ENCODE measurements around the gene THAP4. TPM values are rescaled to one million over a fixed set of nuclear protein-coding genes. Genes with fewer than 3 reads are reported as not detected.

Gene THAP4
- total and polyA plus RNA-seq, 2 of the 4 experiments (the other 2 are of a cell fraction): 33.9 to 55.1 TPM

DNA sequence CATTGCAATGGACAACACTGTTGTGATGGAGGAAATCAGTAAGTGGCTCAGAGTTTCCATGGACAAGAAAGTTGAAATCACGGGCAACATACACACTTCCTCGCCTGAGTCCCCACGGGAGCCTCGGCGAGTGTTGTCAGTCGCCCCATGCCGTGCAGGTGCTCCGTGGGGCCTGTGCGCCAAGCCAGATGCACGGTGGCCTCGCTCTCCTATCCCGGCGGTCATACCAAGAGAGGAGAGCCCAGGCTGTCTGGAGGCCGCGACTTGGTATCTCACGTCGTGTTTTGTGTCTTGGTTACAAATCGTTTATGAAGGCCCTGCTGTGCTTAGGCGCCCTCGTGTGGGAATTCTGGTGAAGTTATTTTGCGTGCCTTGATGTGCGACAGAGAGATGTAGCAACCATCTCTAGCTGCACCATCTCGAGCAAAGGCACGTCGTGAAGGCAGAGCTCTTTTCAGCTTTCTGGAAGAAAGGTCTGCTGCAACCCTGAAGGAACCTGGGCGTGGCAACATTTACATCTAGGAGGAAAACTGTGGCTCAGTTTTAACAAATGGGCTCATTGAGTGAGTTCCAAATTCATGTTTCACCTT, 22.3 kb upstream of the THAP4 start:
- Histone ChIP-seq H3K18ac (ENCODE audit: low read depth, low read length) (no peak overlapping the region), H4K91ac (ENCODE audit: insufficient read depth, low read depth, low read length) (no peak overlapping the region), H3K23ac (ENCODE audit: low read depth, low read length) (no peak overlapping the region), H3K4ac (ENCODE audit: low read depth, low read length) (no peak overlapping the region), H3K56ac (ENCODE audit: extremely low read depth, insufficient read depth, low read length) (no peak overlapping the region), H2AFZ (replicated peaks; ENCODE audit: low read length, poor library complexity) (no peak overlapping the region), H4K8ac (ENCODE audit: low read depth in 2 of 2, low read length in 2 of 2) (no peak overlapping the region), H2BK5ac (ENCODE audit: low read depth, low read length, poor library complexity, severe bottlenecking) (no peak overlapping the region), H3K4me3 (ENCODE audit: insufficient read depth, low read depth, low read length) (no peak overlapping the region), H2BK20ac (ENCODE audit: low read depth, low read length) (no peak overlapping the region), H2BK15ac (ENCODE audit: low read depth, low read length) (no peak overlapping the region), H3K79me1 (ENCODE audit: low read depth in 1 of 2, low read length in 2 of 2) (peaks cover 0 to 4% of the 10 kb centered on the region in 2 experiments; a peak in 2 of 4 replicates), H3K27ac (ENCODE audit: insufficient read depth, low read length) (no peak overlapping the region), H3K9me1 (ENCODE audit: insufficient read depth, low read length) (no peaks in the 10 kb centered on the region), H3K4me2 (ENCODE audit: low read depth, low read length) (no peak overlapping the region), H3K4me1 (ENCODE audit: control insufficient read depth, insufficient read depth, low read length) (no peaks in the 10 kb centered on the region), H4K5ac (ENCODE audit: low read depth, low read length) (no peak overlapping the region), H3K9ac (ENCODE audit: low read depth, low read length) (no peak overlapping the region), H2AK9ac (replicated peaks; ENCODE audit: low read depth, low read length, poor library complexity) (no peak overlapping the region), H4K20me1 (ENCODE audit: insufficient read depth, low read length) (no peaks in the 10 kb centered on the region; the same call in 1 of the 2 replicates), H3K36me3 (ENCODE audit: control insufficient read depth, insufficient read depth, low read length) (peaks cover 42% of the 10 kb centered on the region), H2AK5ac (ENCODE audit: low read depth, low read length) (no peak overlapping the region), H3K14ac (replicated peaks; ENCODE audit: low read depth, low read length) (no peak overlapping the region), H2BK120ac (ENCODE audit: low read depth, low read length) (no peak overlapping the region), H3K27me3 (ENCODE audit: control insufficient read depth, insufficient read depth, low read length) (no peaks in the 10 kb centered on the region), H3K9me3 (ENCODE audit: control insufficient read depth, insufficient read depth, low read length) (no peaks in the 10 kb centered on the region)
- TF ChIP-seq MXI1 (IDR thresholded peaks at IDR 0.05; ENCODE audit: borderline replicate concordance, low read depth, low read length) (peak; percentile 48; the same call in 1 of the 2 replicates), FOS (IDR thresholded peaks at IDR 0.05; ENCODE audit: low read depth, low read length) (no peak), CEBPB (IDR thresholded peaks at IDR 0.05; ENCODE audit: low read depth, low read length) (peak; percentile 79), RFX5 (IDR thresholded peaks at IDR 0.05; ENCODE audit: low read depth, low read length) (no peak), RAD21 (IDR thresholded peaks at IDR 0.05; ENCODE audit: low read length) (peak; percentile 88), BHLHE40 (IDR thresholded peaks at IDR 0.05; ENCODE audit: low read depth, low read length) (no peak), SMC3 (IDR thresholded peaks at IDR 0.05; ENCODE audit: low read depth, low read length) (peak; percentile 73), POLR2A (IDR thresholded peaks at IDR 0.05; ENCODE audit: low read depth, low read length) (no peak), MAFK (IDR thresholded peaks at IDR 0.05; ENCODE audit: low read depth, low read length) (no peak), NFE2L2 (IDR thresholded peaks at IDR 0.05; ENCODE audit: low read depth, low read length) (no peak), MAZ (IDR thresholded peaks at IDR 0.05; ENCODE audit: borderline replicate concordance, low read depth, low read length) (0 out of 2 replicates have a peak, but pooled peaks have one; percentile 12)
- TF ChIP-seq, protein P1, sequence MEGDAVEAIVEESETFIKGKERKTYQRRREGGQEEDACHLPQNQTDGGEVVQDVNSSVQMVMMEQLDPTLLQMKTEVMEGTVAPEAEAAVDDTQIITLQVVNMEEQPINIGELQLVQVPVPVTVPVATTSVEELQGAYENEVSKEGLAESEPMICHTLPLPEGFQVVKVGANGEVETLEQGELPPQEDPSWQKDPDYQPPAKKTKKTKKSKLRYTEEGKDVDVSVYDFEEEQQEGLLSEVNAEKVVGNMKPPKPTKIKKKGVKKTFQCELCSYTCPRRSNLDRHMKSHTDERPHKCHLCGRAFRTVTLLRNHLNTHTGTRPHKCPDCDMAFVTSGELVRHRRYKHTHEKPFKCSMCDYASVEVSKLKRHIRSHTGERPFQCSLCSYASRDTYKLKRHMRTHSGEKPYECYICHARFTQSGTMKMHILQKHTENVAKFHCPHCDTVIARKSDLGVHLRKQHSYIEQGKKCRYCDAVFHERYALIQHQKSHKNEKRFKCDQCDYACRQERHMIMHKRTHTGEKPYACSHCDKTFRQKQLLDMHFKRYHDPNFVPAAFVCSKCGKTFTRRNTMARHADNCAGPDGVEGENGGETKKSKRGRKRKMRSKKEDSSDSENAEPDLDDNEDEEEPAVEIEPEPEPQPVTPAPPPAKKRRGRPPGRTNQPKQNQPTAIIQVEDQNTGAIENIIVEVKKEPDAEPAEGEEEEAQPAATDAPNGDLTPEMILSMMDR (conservative IDR thresholded peaks at IDR 0.05; ENCODE audit: low read depth, low read length): peak; percentile 77
- TF ChIP-seq, protein P2, sequence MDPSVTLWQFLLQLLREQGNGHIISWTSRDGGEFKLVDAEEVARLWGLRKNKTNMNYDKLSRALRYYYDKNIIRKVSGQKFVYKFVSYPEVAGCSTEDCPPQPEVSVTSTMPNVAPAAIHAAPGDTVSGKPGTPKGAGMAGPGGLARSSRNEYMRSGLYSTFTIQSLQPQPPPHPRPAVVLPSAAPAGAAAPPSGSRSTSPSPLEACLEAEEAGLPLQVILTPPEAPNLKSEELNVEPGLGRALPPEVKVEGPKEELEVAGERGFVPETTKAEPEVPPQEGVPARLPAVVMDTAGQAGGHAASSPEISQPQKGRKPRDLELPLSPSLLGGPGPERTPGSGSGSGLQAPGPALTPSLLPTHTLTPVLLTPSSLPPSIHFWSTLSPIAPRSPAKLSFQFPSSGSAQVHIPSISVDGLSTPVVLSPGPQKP (IDR thresholded peaks at IDR 0.05; ENCODE audit: borderline replicate concordance, low read depth, low read length): no peak
- DNase-seq (peak; percentile 73), ATAC-seq (ENCODE audit: low read depth) (peak; percentile 89)
- intact Hi-C loops (cut with micrococcal nuclease): loop anchor here (2.0 to 5.0 kb wide), 2 partner anchors 152 to 302 kb away; partner anchors contain the start of gene FARP2
- CTCF ChIA-PET: interaction anchor here (0.6 to 0.8 kb wide), 4 partner anchors 9 to 43 kb away, joined by 3 to 5 read pairs (median 4); no protein-coding TSS in a partner anchor
- in situ Hi-C loops (cut with MboI; ENCODE audit: low sequenced_read_pairs): loop anchor here (25.0 kb wide), 1 partner anchor 797 kb away; the partner anchor contains the start of gene AGXT
- WGBS, 2 experiments (ENCODE audit: extremely low coverage in 2 of 2, insufficient read length in 1 of 2): 61% methylated on average over 18 of the region's 26 CpGs; no CpG with 5 or more reads in 1 of the 2 experiments
- POLR2A ChIA-PET (ENCODE audit: unreplicated experiment): no interaction called here
- dilution Hi-C loops (cut with HindIII; ENCODE audit: low sequenced_read_pairs, unreplicated experiment): no loop called here
- BruUV-seq (replicated peaks): no TSS peak
